Measurements from ENCODE around the gene PTMS. TPM values are rescaled to one million over a fixed set of nuclear protein-coding genes. Genes with fewer than 3 reads are reported as not detected.

The PTMS gene
- total and polyA plus RNA-seq, 9 of the 15 experiments (the other 6 are each of a cell fraction or from before 2014, with no cell fraction given): 5.1 to 287 (median 78.5) TPM

DNA sequence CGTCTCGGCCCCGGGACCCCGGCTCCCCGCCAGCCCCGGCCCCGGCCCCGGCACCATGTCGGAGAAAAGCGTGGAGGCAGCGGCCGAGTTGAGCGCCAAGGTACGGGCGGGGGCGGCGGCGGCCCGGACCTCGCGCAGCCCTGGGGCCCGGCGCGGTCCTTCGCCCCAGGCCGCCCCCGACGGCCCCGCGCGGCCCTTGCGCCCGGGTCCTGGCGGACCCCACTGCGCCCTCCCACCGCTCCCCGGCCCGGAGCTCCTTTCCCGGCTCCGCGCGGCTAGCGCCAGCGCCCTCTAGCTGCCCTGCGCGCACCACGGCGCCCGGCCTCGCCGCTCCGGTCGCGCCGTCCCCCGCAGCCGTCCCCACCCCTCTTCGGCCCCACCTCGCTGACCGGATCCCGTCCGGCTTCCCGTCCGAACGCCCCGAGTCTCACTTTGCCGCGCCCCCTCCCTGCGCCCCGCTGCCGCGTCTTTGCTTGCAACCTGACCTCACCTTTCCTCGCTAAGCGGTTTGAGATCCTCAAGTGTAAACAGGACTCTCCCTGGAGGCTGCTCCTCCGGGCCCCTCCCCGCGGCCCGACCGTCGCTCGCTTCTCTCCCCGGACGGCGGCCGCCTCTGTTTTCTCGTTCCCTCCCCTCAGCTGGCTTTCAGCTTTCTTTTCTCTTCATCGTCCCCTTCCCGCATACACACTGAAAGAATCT lies 637 bp downstream of the PTMS start (continued):
- TF ChIP-seq, protein P1, sequence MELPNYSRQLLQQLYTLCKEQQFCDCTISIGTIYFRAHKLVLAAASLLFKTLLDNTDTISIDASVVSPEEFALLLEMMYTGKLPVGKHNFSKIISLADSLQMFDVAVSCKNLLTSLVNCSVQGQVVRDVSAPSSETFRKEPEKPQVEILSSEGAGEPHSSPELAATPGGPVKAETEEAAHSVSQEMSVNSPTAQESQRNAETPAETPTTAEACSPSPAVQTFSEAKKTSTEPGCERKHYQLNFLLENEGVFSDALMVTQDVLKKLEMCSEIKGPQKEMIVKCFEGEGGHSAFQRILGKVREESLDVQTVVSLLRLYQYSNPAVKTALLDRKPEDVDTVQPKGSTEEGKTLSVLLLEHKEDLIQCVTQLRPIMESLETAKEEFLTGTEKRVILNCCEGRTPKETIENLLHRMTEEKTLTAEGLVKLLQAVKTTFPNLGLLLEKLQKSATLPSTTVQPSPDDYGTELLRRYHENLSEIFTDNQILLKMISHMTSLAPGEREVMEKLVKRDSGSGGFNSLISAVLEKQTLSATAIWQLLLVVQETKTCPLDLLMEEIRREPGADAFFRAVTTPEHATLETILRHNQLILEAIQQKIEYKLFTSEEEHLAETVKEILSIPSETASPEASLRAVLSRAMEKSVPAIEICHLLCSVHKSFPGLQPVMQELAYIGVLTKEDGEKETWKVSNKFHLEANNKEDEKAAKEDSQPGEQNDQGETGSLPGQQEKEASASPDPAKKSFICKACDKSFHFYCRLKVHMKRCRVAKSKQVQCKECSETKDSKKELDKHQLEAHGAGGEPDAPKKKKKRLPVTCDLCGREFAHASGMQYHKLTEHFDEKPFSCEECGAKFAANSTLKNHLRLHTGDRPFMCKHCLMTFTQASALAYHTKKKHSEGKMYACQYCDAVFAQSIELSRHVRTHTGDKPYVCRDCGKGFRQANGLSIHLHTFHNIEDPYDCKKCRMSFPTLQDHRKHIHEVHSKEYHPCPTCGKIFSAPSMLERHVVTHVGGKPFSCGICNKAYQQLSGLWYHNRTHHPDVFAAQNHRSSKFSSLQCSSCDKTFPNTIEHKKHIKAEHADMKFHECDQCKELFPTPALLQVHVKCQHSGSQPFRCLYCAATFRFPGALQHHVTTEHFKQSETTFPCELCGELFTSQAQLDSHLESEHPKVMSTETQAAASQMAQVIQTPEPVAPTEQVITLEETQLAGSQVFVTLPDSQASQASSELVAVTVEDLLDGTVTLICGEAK (IDR thresholded peaks at IDR 0.05): peak; percentile 37; the same call in 1 of the 2 replicates
- TF ChIP-seq, protein P1 (CRISPR knock-in tag; IDR thresholded peaks at IDR 0.05): no peak
- TF ChIP-seq YY1 (IDR thresholded peaks at IDR 0.05; ENCODE audit: borderline replicate concordance in 1 of 3, control insufficient read depth in 1 of 3, extremely low read depth in 1 of 3, insufficient read depth in 3 of 3, insufficient read length in 1 of 3, insufficient replicate concordance in 2 of 3, low read depth in 1 of 3, low read length in 2 of 3): peak in 1 of 3 experiments; percentile 63
- TF ChIP-seq PHF20 (IDR thresholded peaks at IDR 0.05; ENCODE audit: partially characterized antibody): no peak
- no peak for TF ChIP-seq L3MBTL2 (IDR thresholded peaks at IDR 0.05)
- TF ChIP-seq ZHX1 (conservative IDR thresholded peaks at IDR 0.05; ENCODE audit: low read length): no peak
- peak; percentile 49 for TF ChIP-seq TAF1 (IDR thresholded peaks at IDR 0.05; ENCODE audit: control insufficient read depth, extremely low read depth, insufficient read depth, low read length, severe bottlenecking)
- TF ChIP-seq ASH1L (IDR thresholded peaks at IDR 0.05; ENCODE audit: borderline replicate concordance, low read depth, partially characterized antibody): no peak
- TF ChIP-seq BRD4 (IDR thresholded peaks at IDR 0.05): no peak
- TF ChIP-seq ZEB2 (IDR thresholded peaks at IDR 0.05): no peak
- no peak for TF ChIP-seq NR4A1 (CRISPR knock-in tag; IDR thresholded peaks at IDR 0.05)
- TF ChIP-seq NR4A1 (tag; IDR thresholded peaks at IDR 0.05): no peak
- TF ChIP-seq ZNF133 (CRISPR knock-in tag; IDR thresholded peaks at IDR 0.05): no peak
- TF ChIP-seq NFRKB (IDR thresholded peaks at IDR 0.05; ENCODE audit: low read depth): no peak
- TF ChIP-seq POLR3A (IDR thresholded peaks at IDR 0.05; ENCODE audit: borderline replicate concordance, extremely low read depth, insufficient read depth, insufficient read length): no peak

All from K562 (cell line).